Measurements from ENCODE around the gene FAM209A. TPM values are rescaled to one million over a fixed set of nuclear protein-coding genes. Genes with fewer than 3 reads are reported as not detected.

The FAM209A gene
- total and polyA plus RNA-seq, 2 donors (not counting 1 experiment from before 2014, with no cell fraction given): 3.3 to 4.8 TPM

- no peaks in the 10 kb centered on the region for H3K27me3 Mint-ChIP-seq
- Histone ChIP-seq H3K27ac (ENCODE audit: low read length in 2 of 2) (no peak overlapping the region), H3K4me2 (replicated peaks; ENCODE audit: low read depth, low read length, poor library complexity, severe bottlenecking) (no peak overlapping the region), H3K4me1 (ENCODE audit: control insufficient read depth in 2 of 2, insufficient read depth in 2 of 2, low read length in 2 of 2) (no peaks in the 10 kb centered on the region), H3K27me3 (replicated peaks in 1 of 4; ENCODE audit: control extremely low read depth in 1 of 4, control insufficient read depth in 3 of 4, insufficient read depth in 4 of 4, low read length in 3 of 4) (no peaks in the 10 kb centered on the region), H2AFZ (ENCODE audit: insufficient read depth, low read depth, low read length, poor library complexity, severe bottlenecking) (no peak overlapping the region), H3K36me3 (replicated peaks in 1 of 2; ENCODE audit: control extremely low read depth in 1 of 2, control insufficient read depth in 1 of 2, extremely low read depth in 1 of 2, insufficient read depth in 2 of 2, low read length in 1 of 2) (peaks cover 15 to 57% of the 10 kb centered on the region in 2 experiments), H3K9ac (ENCODE audit: low read length) (no peak overlapping the region), H3K9me3 (ENCODE audit: control extremely low read depth in 1 of 3, control insufficient read depth in 2 of 3, insufficient read depth in 1 of 3, low read length in 2 of 3) (peaks cover 0 to 62% (median 29%) of the 10 kb centered on the region in 3 donors), H3K79me2 (ENCODE audit: control insufficient read depth, insufficient read depth, low read length) (no peaks in the 10 kb centered on the region), H3K4me3 (ENCODE audit: control extremely low read depth in 1 of 5, extremely low read depth in 1 of 5, insufficient read depth in 1 of 5, low read depth in 2 of 5, low read length in 4 of 5) (no peak overlapping the region), H4K20me1 (ENCODE audit: control insufficient read depth, insufficient read depth, low read length, poor library complexity, severe bottlenecking) (no peaks in the 10 kb centered on the region)
- no peak overlapping the region for H3K27ac Mint-ChIP-seq
- ATAC-seq (ENCODE audit: low read depth): no peak
- POLR2A ChIA-PET: no interaction called here
- no peaks in the 10 kb centered on the region for H3K4me1 Mint-ChIP-seq
- H3K4me3 Mint-ChIP-seq: no peak overlapping the region
- 84% methylated on average over 7 of the region's 10 CpGs for WGBS (ENCODE audit: insufficient coverage)
- intact Hi-C loops (cut with micrococcal nuclease): loop anchor here (5.0 kb wide), 1 partner anchor 277 kb away; no protein-coding TSS in a partner anchor
- no peak for DNase-seq
- TF ChIP-seq EZH2 (IDR thresholded peaks at IDR 0.05; ENCODE audit: borderline replicate concordance, insufficient read depth, low read depth, low read length, poor library complexity, severe bottlenecking): no peak
- TF ChIP-seq CTCF (IDR thresholded peaks at IDR 0.05): no peak
- CTCF ChIA-PET: no interaction called here
- H3K9me3 Mint-ChIP-seq (ENCODE audit: insufficient read depth): peaks cover 12% of the 10 kb centered on the region
Measured at GRCh38 chr20:56518721-56519398, 5.7 kb upstream of the FAM209A start.

GRCh38 chr20:56519551-56519950 lies 5.0 kb upstream of the FAM209A start:
- peaks cover 14 to 50% of the 10 kb centered on the region in 2 experiments for H3K36me3 ChIP-seq (replicated peaks in 1 of 2; ENCODE audit: control extremely low read depth in 1 of 2, control insufficient read depth in 1 of 2, extremely low read depth in 1 of 2, insufficient read depth in 2 of 2, low read length in 1 of 2)
- Mint-ChIP-seq H3K4me1 (no peaks in the 10 kb centered on the region), H3K27me3 (no peaks in the 10 kb centered on the region), H3K9me3 (ENCODE audit: insufficient read depth) (peaks cover 12% of the 10 kb centered on the region), H3K27ac (no peak overlapping the region), H3K4me3 (no peak overlapping the region)
- DNase-seq (no peak), ATAC-seq (ENCODE audit: low read depth) (no peak)
- no peak overlapping the region for H3K9ac ChIP-seq (ENCODE audit: low read length)
- no peak overlapping the region for H3K27ac ChIP-seq (ENCODE audit: low read length in 2 of 2)
- H3K4me2 ChIP-seq (replicated peaks; ENCODE audit: low read depth, low read length, poor library complexity, severe bottlenecking): no peak overlapping the region
- ChIA-PET CTCF (no interaction called here), POLR2A (no interaction called here)
- H4K20me1 ChIP-seq (ENCODE audit: control insufficient read depth, insufficient read depth, low read length, poor library complexity, severe bottlenecking): no peaks in the 10 kb centered on the region
- intact Hi-C loops (cut with micrococcal nuclease): loop anchor here (5.0 kb wide), 1 partner anchor 277 kb away; no protein-coding TSS in a partner anchor
- WGBS (ENCODE audit: insufficient coverage): 100% methylated on average over 8 of the region's 10 CpGs
- H2AFZ ChIP-seq (ENCODE audit: insufficient read depth, low read depth, low read length, poor library complexity, severe bottlenecking): no peak overlapping the region
- no peaks in the 10 kb centered on the region for H3K27me3 ChIP-seq (replicated peaks in 1 of 4; ENCODE audit: control extremely low read depth in 1 of 4, control insufficient read depth in 3 of 4, insufficient read depth in 4 of 4, low read length in 3 of 4)
- no peaks in the 10 kb centered on the region for H3K79me2 ChIP-seq (ENCODE audit: control insufficient read depth, insufficient read depth, low read length)
- TF ChIP-seq CTCF (IDR thresholded peaks at IDR 0.05): no peak
- TF ChIP-seq EZH2 (IDR thresholded peaks at IDR 0.05; ENCODE audit: borderline replicate concordance, insufficient read depth, low read depth, low read length, poor library complexity, severe bottlenecking): no peak
- no peak overlapping the region for H3K4me3 ChIP-seq (ENCODE audit: control extremely low read depth in 1 of 5, extremely low read depth in 1 of 5, insufficient read depth in 1 of 5, low read depth in 2 of 5, low read length in 4 of 5)
- H3K9me3 ChIP-seq (ENCODE audit: control extremely low read depth in 1 of 3, control insufficient read depth in 2 of 3, insufficient read depth in 1 of 3, low read length in 2 of 3): peaks cover 0 to 64% (median 29%) of the 10 kb centered on the region in 3 donors
- H3K4me1 ChIP-seq (ENCODE audit: control insufficient read depth in 2 of 2, insufficient read depth in 2 of 2, low read length in 2 of 2): no peaks in the 10 kb centered on the region

Measured in B cell (primary cell).